Islet precursor cell (in vitro differentiated cells): ENCODE data around the gene GINS1.

Experiments
- DNase-seq: peaks from one replicate; pipeline ENCODE4 v3.0.0-alpha.2; 2018

Gene GINS1

GRCh38 chr20:25478889-25479568 lies 71.6 kb downstream of the GINS1 start:
- no peak for DNase-seq

- DNase-seq = no peak
Observed at GRCh38 chr20:25479638-25480037, 72.2 kb downstream of the GINS1 start.

- DNase-seq = no peak
Observed at GRCh38 chr20:25480156-25480555, 72.7 kb downstream of the GINS1 start.

- no peak for DNase-seq
Observed at GRCh38 chr20:25480797-25481196, 73.3 kb downstream of the GINS1 start.

- no peak for DNase-seq
Observed at GRCh38 chr20:25481235-25481917, 73.9 kb downstream of the GINS1 start.

GRCh38 chr20:25481918-25482253 lies 74.4 kb downstream of the GINS1 start:
- no peak for DNase-seq

GRCh38 chr20:25483431-25484132 lies 76.1 kb downstream of the GINS1 start:
- DNase-seq = no peak

- DNase-seq = no peak
Observed at GRCh38 chr20:25484224-25484846, 76.9 kb downstream of the GINS1 start.

GRCh38 chr20:25484911-25485511 lies 77.5 kb downstream of the GINS1 start:
- no peak for DNase-seq

GRCh38 chr20:25485872-25486271 lies 78.4 kb downstream of the GINS1 start:
- no peak for DNase-seq

GRCh38 chr20:25486377-25486776 lies 78.9 kb downstream of the GINS1 start:
- no peak for DNase-seq

- no peak for DNase-seq
Observed at GRCh38 chr20:25487306-25487705, 79.8 kb downstream of the GINS1 start.

- DNase-seq = no peak
Observed at GRCh38 chr20:25487975-25488374, 80.5 kb downstream of the GINS1 start.

- no peak for DNase-seq
Observed at GRCh38 chr20:25489221-25489871, 81.9 kb downstream of the GINS1 start.

GRCh38 chr20:25490656-25491445 lies 83.4 kb downstream of the GINS1 start:
- no peak for DNase-seq

GRCh38 chr20:25491446-25492038 lies 84.1 kb downstream of the GINS1 start:
- DNase-seq = no peak

GRCh38 chr20:25493137-25493536 lies 85.7 kb downstream of the GINS1 start:
- DNase-seq = no peak

GRCh38 chr20:25493748-25494505 lies 86.5 kb downstream of the GINS1 start:
- no peak for DNase-seq

GRCh38 chr20:25494506-25495188 lies 87.2 kb downstream of the GINS1 start:
- no peak for DNase-seq

- DNase-seq = no peak
Observed at GRCh38 chr20:25495189-25495824, 87.8 kb downstream of the GINS1 start.
